DMS114 treated with DMSO at 0.1 percent for 48 hours (cell line): ENCODE measurements around the gene OARD1.
A peak's percentile ranks its signal among the peaks of the same experiment; 100 is the strongest.
"Not testable (repeated sequence)": the region's sequence is repeated elsewhere in the genome, so short reads cannot be mapped to it uniquely, and the experiment has no call there.

Experiments used
- DNase-seq: peaks from one replicate; lab custom pipeline; 2025; ENCODE audit not compliant: unreplicated experiment; lab: John Stamatoyannopoulos, UW

Gene OARD1

GRCh38 chr6:41028561-41029412 lies 43.4 kb downstream of the OARD1 start:
- DNase-seq = no peak

GRCh38 chr6:41027799-41028560 lies 44.2 kb downstream of the OARD1 start:
- DNase-seq = peak; percentile 76

- no peak for DNase-seq
Observed at GRCh38 chr6:41027241-41027640, 44.9 kb downstream of the OARD1 start.

- no peak for DNase-seq
Observed at GRCh38 chr6:41025966-41026530, 46.1 kb downstream of the OARD1 start.

- DNase-seq = no peak
Observed at GRCh38 chr6:41023114-41023513, 49.0 kb downstream of the OARD1 start.

GRCh38 chr6:41022294-41022693 lies 49.9 kb downstream of the OARD1 start:
- no peak for DNase-seq

- peak; percentile 24 for DNase-seq
Observed at GRCh38 chr6:41021832-41022231, 50.3 kb downstream of the OARD1 start.

GRCh38 chr6:41017663-41018062 lies 54.5 kb downstream of the OARD1 start:
- no peak for DNase-seq

- DNase-seq = not testable (repeated sequence)
Observed at GRCh38 chr6:41015860-41016259, 56.3 kb downstream of the OARD1 start.

- no peak for DNase-seq
Observed at GRCh38 chr6:41014780-41015179, 57.4 kb downstream of the OARD1 start.
